K562 (cell line): ENCODE data around the gene RALY. TPM values are rescaled to one million over a fixed set of nuclear protein-coding genes. Genes with fewer than 3 reads are reported as not detected.

Source experiments
- BMI1 ChIP-seq: fragments of 150-350 bp; IDR thresholded peaks from 2 replicates; pipeline ENCODE4 v1.6.1; 2014; ENCODE audit warnings: low read length
- CBFA2T2 ChIP-seq: fragments of 450-650 bp; conservative IDR thresholded peaks from 2 replicates; pipeline ENCODE4 v1.6.1; 2017; ENCODE audit warnings: mild to moderate bottlenecking
- CBFA2T3 ChIP-seq: fragments of 450-650 bp; IDR thresholded peaks from 2 replicates; pipeline ENCODE4 v1.6.1; 2017
- CHD1 ChIP-seq: fragments of 200-600 bp; sonication (generic); IDR thresholded peaks from one replicate; pipeline ENCODE4 v1.6.1; 2012; ENCODE audit warnings: mild to moderate bottlenecking, moderate library complexity, low read length, inconsistent platforms
- CXXC5 ChIP-seq: fragments of 250-450 bp; sonication (Bioruptor Pico); IDR thresholded peaks from 2 replicates; pipeline ENCODE4 v1.8.0; 2022; ENCODE audit warnings: inconsistent platforms, mild to moderate bottlenecking, moderate library complexity
- GATA2 ChIP-seq: sonication (generic); formaldehyde crosslinking; IDR thresholded peaks from 2 replicates; pipeline ENCODE4 v1.4.0; 2020; ENCODE audit warnings: mild to moderate bottlenecking, missing genetic modification reagents
- HOXB6 ChIP-seq: fragments of 250-450 bp; sonication (Bioruptor Pico); IDR thresholded peaks from 2 replicates; pipeline ENCODE4 v1.5.1; 2022; ENCODE audit warnings: mild to moderate bottlenecking, borderline replicate concordance
- KDM1A ChIP-seq, 2 experiments: fragments of 450-650 bp; IDR thresholded peaks; 2 replicates each; pipeline ENCODE4 v1.6.1; 2016; ENCODE audit warnings: mild to moderate bottlenecking in 2 of 2
- NUFIP1 ChIP-seq: fragments of 450-650 bp; IDR thresholded peaks from 2 replicates; pipeline ENCODE4 v1.6.1; 2018; ENCODE audit not compliant: partially characterized antibody
- POLR2AphosphoS5 ChIP-seq: IDR thresholded peaks from 2 replicates; pipeline ENCODE4 v1.6.1; 2011; ENCODE audit warnings: mild to moderate bottlenecking, low read depth, low read length, moderate library complexity; ENCODE audit not compliant: control insufficient read depth, insufficient read depth
- PTBP1 ChIP-seq: fragments of 200-400 bp; formaldehyde crosslinking; IDR thresholded peaks from 2 replicates; pipeline ENCODE4 v1.6.1; 2017; ENCODE audit warnings: low read depth, low read length
- RBM17 ChIP-seq: fragments of 200-400 bp; formaldehyde crosslinking; IDR thresholded peaks from 2 replicates; pipeline ENCODE4 v1.6.1; 2017; ENCODE audit warnings: low read depth, mild to moderate bottlenecking, low read length, borderline replicate concordance
- RREB1 ChIP-seq: fragments of 250-450 bp; sonication (Bioruptor Pico); IDR thresholded peaks from 2 replicates; pipeline ENCODE4 v1.4.0; 2020
- SMARCE1 ChIP-seq: fragments of 450-650 bp; IDR thresholded peaks from 2 replicates; pipeline ENCODE4 v1.7.1; 2016; ENCODE audit warnings: mild to moderate bottlenecking
- SNAPC5 ChIP-seq: fragments of 250-450 bp; sonication (Bioruptor Pico); IDR thresholded peaks from 2 replicates; pipeline ENCODE4 v1.8.0; 2021; ENCODE audit warnings: moderate library complexity, mild to moderate bottlenecking, inconsistent platforms
- SP2 ChIP-seq: IDR thresholded peaks from 2 replicates; pipeline ENCODE4 v1.6.1; 2011; ENCODE audit warnings: mild to moderate bottlenecking, low read depth, low read length, moderate library complexity; ENCODE audit not compliant: poor library complexity, severe bottlenecking; ENCODE audit errors: extremely low read depth
- TBP ChIP-seq: optimal IDR thresholded peaks from 2 replicates; pipeline ENCODE3; 2011; ENCODE audit warnings: low read depth, low read length, improper control_type of control experiment
- TRIM24 ChIP-seq, 2 experiments: fragments of 450-650 bp; IDR thresholded peaks; 2 replicates each; pipeline ENCODE4 v1.6.1; 2016
- VEZF1 ChIP-seq: fragments of 200-800 bp; sonication (Bioruptor generic); IDR thresholded peaks from 2 replicates; pipeline ENCODE4 v1.6.1; 2017; ENCODE audit warnings: missing genetic modification characterization, missing compliant biosample characterization
- ZNF121 ChIP-seq: sonication (generic); formaldehyde crosslinking; conservative IDR thresholded peaks from 2 replicates; pipeline ENCODE4 v1.8.0; 2022; ENCODE audit warnings: missing genetic modification reagents
- ZNF280B ChIP-seq: fragments of 250-450 bp; sonication (Bioruptor Pico); IDR thresholded peaks from 2 replicates; pipeline ENCODE4 v1.5.1; 2021; ENCODE audit warnings: mild to moderate bottlenecking
- ZNF41 ChIP-seq: fragments of 250-450 bp; sonication (Bioruptor Pico); conservative IDR thresholded peaks from 2 replicates; pipeline ENCODE4 v1.4.0; 2020; ENCODE audit warnings: mild to moderate bottlenecking
- ZNF79 ChIP-seq: fragments of 250-450 bp; sonication (Bioruptor Pico); IDR thresholded peaks from 2 replicates; pipeline ENCODE4 v1.4.0; 2020; ENCODE audit warnings: low read depth, mild to moderate bottlenecking, moderate library complexity
- polyA plus RNA-seq, 8 experiments: library from polyadenylated mRNA; depleted of rRNA in 4 of 8; stranded (reverse) in 5 of 8; unstranded in 3 of 8; fragments of >200 nt; fragmentation: Nextera tagmentation in 2 of 8; fragmentation: Illumina TruSeq in 1 of 8; extraction: Ambion mirVana in 2 of 8; extraction: Trizol in 1 of 8; gene quantifications; 2 replicates each; pipeline versions ENCODE4 v1.2.1 to v1.2.3, GENCODE V29; 2011 to 2014; ENCODE audit warnings: inconsistent platforms in 1 of 8, missing spikeins in 1 of 8
- total RNA-seq, 7 experiments: library from RNA; depleted of rRNA in 6 of 7; stranded (reverse); fragments of >200 nt in 6 of 7; fragmentation: Illumina TruSeq in 2 of 7; extraction: Trizol in 2 of 7; gene quantifications; 2 replicates each; pipeline versions ENCODE4 v1.2.1 to v1.2.3, GENCODE V29; 2011 to 2021; ENCODE audit warnings: low replicate concordance in 1 of 7

The RALY gene
- total and polyA plus RNA-seq, 9 of the 15 experiments (the other 6 are each of a cell fraction or from before 2014, with no cell fraction given) = 0.80 to 207 (median 128) TPM

GRCh38 chr20:34004227-34004626 is 10.5 kb downstream of the RALY start (continued):
- no peak for TF ChIP-seq PTBP1
- no peak for TF ChIP-seq ZNF41
- no peak for TF ChIP-seq VEZF1 (CRISPR knock-in tag)
- TF ChIP-seq KDM1A (IDR thresholded peaks at IDR 0.05) = peak in 1 of 2 experiments; percentile 31; a peak in 1 of 4 replicates
- TF ChIP-seq ZNF280B (CRISPR knock-in tag) = no peak
- TF ChIP-seq SMARCE1 = no peak
- no peak for TF ChIP-seq RREB1
- TF ChIP-seq BMI1 = no peak
- no peak for TF ChIP-seq ZNF79 (CRISPR knock-in tag)
- TF ChIP-seq POLR2AphosphoS5 = peak; percentile 32; the same call in 1 of the 2 replicates
- peak; percentile 70 for TF ChIP-seq CBFA2T2
- peak; percentile 19 to 49; a peak in 1 of 4 replicates for TF ChIP-seq TRIM24 (IDR thresholded peaks at IDR 0.05)
- peak; percentile 85 for TF ChIP-seq CBFA2T3
- no peak for TF ChIP-seq HOXB6
- no peak for TF ChIP-seq GATA2 (CRISPR knock-in tag)
- TF ChIP-seq SP2 = no peak
- TF ChIP-seq CXXC5 (CRISPR knock-in tag) = no peak
- no peak for TF ChIP-seq TBP
- no peak for TF ChIP-seq SNAPC5
- no peak for TF ChIP-seq RBM17
- TF ChIP-seq ZNF121 (CRISPR knock-in tag) = no peak
- no peak for TF ChIP-seq NUFIP1
- no peak for TF ChIP-seq CHD1
